ENCODE measurements around the gene ACTL7A. TPM values are rescaled to one million over a fixed set of nuclear protein-coding genes. Genes with fewer than 3 reads are reported as not detected.

The ACTL7A gene
- total and polyA plus RNA-seq, 9 of the 15 experiments (the other 6 are each of a cell fraction or from before 2014, with no cell fraction given), result not detected

DNA sequence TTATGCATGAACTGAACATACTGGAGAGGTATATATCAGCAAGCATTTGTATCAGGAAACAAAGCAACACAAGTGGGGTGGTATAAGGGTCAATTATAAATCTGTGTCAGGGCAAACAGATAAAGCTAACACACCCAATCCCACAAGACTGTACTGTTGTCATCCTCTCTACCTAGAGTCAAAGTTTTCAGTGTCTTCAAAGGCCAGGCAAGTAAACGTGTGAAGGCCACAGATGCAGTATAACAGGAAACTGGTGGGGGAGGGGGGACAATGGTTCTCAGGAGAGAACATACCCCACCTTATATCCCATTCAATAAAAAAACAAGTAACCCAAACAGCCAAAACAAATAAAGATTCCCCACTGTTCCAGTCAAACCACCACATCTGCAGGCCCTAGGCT is 49.8 kb downstream of the ACTL7A start:
- Histone ChIP-seq H3K9me3 (replicated peaks; ENCODE audit: control insufficient read depth, insufficient read depth, low read depth, low read length) (no peaks in the 10 kb centered on the region), H2AFZ (ENCODE audit: low read depth, low read length) (no peak overlapping the region), H3K27ac (ENCODE audit: extremely low read depth, low read depth, low read length) (no peak overlapping the region), H3K79me2 (ENCODE audit: control insufficient read depth, insufficient read depth, low read length) (no peaks in the 10 kb centered on the region), H3K4me3 (no peak overlapping the region), H3K4me2 (ENCODE audit: insufficient read depth, low read length) (no peak overlapping the region), H3K4me1 (replicated peaks in 1 of 2; ENCODE audit: control insufficient read depth in 2 of 2, insufficient read depth in 2 of 2, low read length in 2 of 2) (no peaks in the 10 kb centered on the region), H3K36me3 (ENCODE audit: control insufficient read depth, insufficient read depth, low read length) (peaks cover 81% of the 10 kb centered on the region), H3K9ac (ENCODE audit: insufficient read depth in 1 of 2, low read depth in 2 of 2, low read length in 2 of 2) (no peak overlapping the region), H3K27me3 (ENCODE audit: control insufficient read depth in 2 of 2, insufficient read depth in 2 of 2, low read length in 2 of 2) (no peaks in the 10 kb centered on the region), H4K20me1 (replicated peaks; ENCODE audit: control insufficient read depth, insufficient read depth, low read length) (no peaks in the 10 kb centered on the region), H3K9me1 (ENCODE audit: control insufficient read depth, insufficient read depth, low read length) (no peaks in the 10 kb centered on the region)
- FAIRE-seq (no peak), ATAC-seq (no peak), DNase-seq (ENCODE audit: extremely low read depth in 1 of 4, low spot score in 3 of 4) (no peak)
- in situ Hi-C loops (cut with MboI) (no loop called here), intact Hi-C loops (cut with micrococcal nuclease) (no loop called here)
- 30% methylated on average over 1 of the region's 1 CpG for WGBS (ENCODE audit: insufficient coverage, low coverage, missing lambda C conversion rate)
- TF ChIP-seq, protein P1, sequence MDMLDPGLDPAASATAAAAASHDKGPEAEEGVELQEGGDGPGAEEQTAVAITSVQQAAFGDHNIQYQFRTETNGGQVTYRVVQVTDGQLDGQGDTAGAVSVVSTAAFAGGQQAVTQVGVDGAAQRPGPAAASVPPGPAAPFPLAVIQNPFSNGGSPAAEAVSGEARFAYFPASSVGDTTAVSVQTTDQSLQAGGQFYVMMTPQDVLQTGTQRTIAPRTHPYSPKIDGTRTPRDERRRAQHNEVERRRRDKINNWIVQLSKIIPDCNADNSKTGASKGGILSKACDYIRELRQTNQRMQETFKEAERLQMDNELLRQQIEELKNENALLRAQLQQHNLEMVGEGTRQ (CRISPR knock-in tag; IDR thresholded peaks at IDR 0.05), result no peak
- no peak for TF ChIP-seq ZNF124 (CRISPR knock-in tag; IDR thresholded peaks at IDR 0.05)
- no peak for TF ChIP-seq RUNX1 (IDR thresholded peaks at IDR 0.05; ENCODE audit: low read depth)
- no peak for TF ChIP-seq BRCA1 (IDR thresholded peaks at IDR 0.05)
- no peak for TF ChIP-seq BRCA1 (CRISPR knock-in tag; IDR thresholded peaks at IDR 0.05)
- TF ChIP-seq HBP1 (CRISPR knock-in tag; IDR thresholded peaks at IDR 0.05), result no peak
- no peak for TF ChIP-seq MEF2A (IDR thresholded peaks at IDR 0.05; ENCODE audit: control insufficient read depth, low read depth, low read length)
- ChIA-PET POLR2A (no interaction called here), CTCF (ENCODE audit: low intra/inter-chr PET ratio) (no interaction called here)
- BruUV-seq (replicated peaks), result no TSS peak

Small RNA genes within 50 kb of the gene (small RNA-seq; reads per million reads assigned to genes)
- gene AL359692.1, result not detected

Other genes with a start within 250 kb of the ACTL7A start
- not detected in 2 replicates for gene ACTL7B, start 6.3 kb upstream of the ACTL7A start, total RNA-seq (2014; rRNA removed)
- gene ACTL7B, start 6.3 kb upstream of the ACTL7A start, total RNA-seq (2014; rRNA removed; fragmentation: Illumina TruSeq; extraction: Trizol), result not detected in 2 replicates
- gene ACTL7B, start 6.3 kb upstream of the ACTL7A start, total RNA-seq (2015; rRNA removed; fragmentation: Illumina TruSeq; extraction: Trizol), result not detected in 2 replicates
- gene ACTL7B, start 6.3 kb upstream of the ACTL7A start, total RNA-seq (2021), result not detected in 2 replicates
- gene ACTL7B, start 6.3 kb upstream of the ACTL7A start, polyA plus RNA-seq (2011; rRNA removed), result not detected in 2 replicates
- gene ACTL7B, start 6.3 kb upstream of the ACTL7A start, polyA plus RNA-seq (2014; fragmentation: Illumina TruSeq; extraction: Trizol), result not detected in 2 replicates
- not detected for gene ACTL7B, start 6.3 kb upstream of the ACTL7A start, polyA plus RNA-seq (2014; fragmentation: Nextera tagmentation; extraction: Ambion mirVana)
- 0.04 TPM in 1 of 2 replicates, not detected in the other for gene ACTL7B, start 6.3 kb upstream of the ACTL7A start, polyA plus RNA-seq (2014; rRNA removed)
- 35.8 and 40.8 TPM in 2 replicates for gene ELP1, start 71.9 kb downstream of the ACTL7A start, total RNA-seq (2014; rRNA removed)
- 37.2 and 39.7 TPM in 2 replicates for gene ELP1, start 71.9 kb downstream of the ACTL7A start, total RNA-seq (2014; rRNA removed; fragmentation: Illumina TruSeq; extraction: Trizol)
- gene ELP1, start 71.9 kb downstream of the ACTL7A start, total RNA-seq (2015; rRNA removed; fragmentation: Illumina TruSeq; extraction: Trizol), result 39.0 and 41.7 TPM in 2 replicates
- gene ELP1, start 71.9 kb downstream of the ACTL7A start, total RNA-seq (2021), result 33.4 and 38.6 TPM in 2 replicates
- gene ELP1, start 71.9 kb downstream of the ACTL7A start, polyA plus RNA-seq (2011; rRNA removed), result 43.7 and 48.6 TPM in 2 replicates
- gene ELP1, start 71.9 kb downstream of the ACTL7A start, polyA plus RNA-seq (2014; fragmentation: Illumina TruSeq; extraction: Trizol), result 35.4 and 45.3 TPM in 2 replicates
- gene ELP1, start 71.9 kb downstream of the ACTL7A start, polyA plus RNA-seq (2014; fragmentation: Nextera tagmentation; extraction: Ambion mirVana), result 10 to 100 TPM; 17.0 to 25.0 TPM
- 30.9 and 46.6 TPM in 2 replicates for gene ELP1, start 71.9 kb downstream of the ACTL7A start, polyA plus RNA-seq (2014; rRNA removed)
- 8.9 and 12.9 TPM in 2 replicates for gene ABITRAM, start 72.1 kb downstream of the ACTL7A start, total RNA-seq (2014; rRNA removed)
- 24.2 and 24.9 TPM in 2 replicates for gene ABITRAM, start 72.1 kb downstream of the ACTL7A start, total RNA-seq (2014; rRNA removed; fragmentation: Illumina TruSeq; extraction: Trizol)
- gene ABITRAM, start 72.1 kb downstream of the ACTL7A start, total RNA-seq (2015; rRNA removed; fragmentation: Illumina TruSeq; extraction: Trizol), result 26.4 and 28.9 TPM in 2 replicates
- gene ABITRAM, start 72.1 kb downstream of the ACTL7A start, total RNA-seq (2021), result 18.6 and 19.7 TPM in 2 replicates
- 44.7 and 46.9 TPM in 2 replicates for gene ABITRAM, start 72.1 kb downstream of the ACTL7A start, polyA plus RNA-seq (2011; rRNA removed)
- 37.7 and 47.6 TPM in 2 replicates for gene ABITRAM, start 72.1 kb downstream of the ACTL7A start, polyA plus RNA-seq (2014; fragmentation: Illumina TruSeq; extraction: Trizol)
- gene ABITRAM, start 72.1 kb downstream of the ACTL7A start, polyA plus RNA-seq (2014; fragmentation: Nextera tagmentation; extraction: Ambion mirVana), result 10 to 100 TPM; 26.5 to 34.4 TPM
- 27.2 and 28.4 TPM in 2 replicates for gene ABITRAM, start 72.1 kb downstream of the ACTL7A start, polyA plus RNA-seq (2014; rRNA removed)
- gene CTNNAL1, start 151.2 kb downstream of the ACTL7A start, total RNA-seq (2014; rRNA removed), result 37.6 and 38.9 TPM in 2 replicates
- gene CTNNAL1, start 151.2 kb downstream of the ACTL7A start, total RNA-seq (2014; rRNA removed; fragmentation: Illumina TruSeq; extraction: Trizol), result 78.0 and 89.1 TPM in 2 replicates
- gene CTNNAL1, start 151.2 kb downstream of the ACTL7A start, total RNA-seq (2015; rRNA removed; fragmentation: Illumina TruSeq; extraction: Trizol), result 42.2 and 46.7 TPM in 2 replicates
- 46.9 and 48.8 TPM in 2 replicates for gene CTNNAL1, start 151.2 kb downstream of the ACTL7A start, total RNA-seq (2021)
- gene CTNNAL1, start 151.2 kb downstream of the ACTL7A start, polyA plus RNA-seq (2011; rRNA removed), result 42.5 and 70.7 TPM in 2 replicates
- 53.8 and 57.9 TPM in 2 replicates for gene CTNNAL1, start 151.2 kb downstream of the ACTL7A start, polyA plus RNA-seq (2014; fragmentation: Illumina TruSeq; extraction: Trizol)
- gene CTNNAL1, start 151.2 kb downstream of the ACTL7A start, polyA plus RNA-seq (2014; fragmentation: Nextera tagmentation; extraction: Ambion mirVana), result 10 to 100 TPM; 23.2 to 29.8 TPM
- 42.3 and 43.6 TPM in 2 replicates for gene CTNNAL1, start 151.2 kb downstream of the ACTL7A start, polyA plus RNA-seq (2014; rRNA removed)

All from K562 (cell line).